Activated naive CD8-positive, alpha-beta T cell treated with anti-CD3 and anti-CD28 coated beads, Interleukin-2, amount 50 U/mL, for 24 hours (primary cell): Measurements from ENCODE around the gene CAPN13.

Source experiments
- ATAC-seq: fragments of 150-1000 bp; cut with Tn5 transposase; one replicate; pipeline ENCODE4 v1.10.0; 2021
- DNase-seq: peaks from one replicate; pipeline ENCODE4 v3.0.0; 2021
- H3K27ac Mint-ChIP-seq: one replicate; pipeline ENCODE4 v1.8.0; 2021; ENCODE audit warnings: mild to moderate bottlenecking, mixed read lengths
- H3K27me3 Mint-ChIP-seq: one replicate; pipeline ENCODE4 v1.8.0; 2021; ENCODE audit warnings: mixed read lengths
- H3K36me3 Mint-ChIP-seq: one replicate; pipeline ENCODE4 v1.8.0; 2021; ENCODE audit warnings: low read depth, mixed read lengths
- H3K4me1 Mint-ChIP-seq: one replicate; pipeline ENCODE4 v1.8.0; 2021; ENCODE audit warnings: mixed read lengths
- H3K4me3 Mint-ChIP-seq: one replicate; pipeline ENCODE4 v1.8.0; 2021; ENCODE audit warnings: mild to moderate bottlenecking, moderate library complexity, mixed read lengths
- H3K9me3 Mint-ChIP-seq: one replicate; pipeline ENCODE4 v1.8.0; 2021; ENCODE audit warnings: mixed read lengths

Gene CAPN13

GRCh38 chr2:30807249-30807648 is at the start of gene CAPN13:
Gene CAPN13, minus strand, starts transcription at chr2:30807446. Its CDS starts 20,121 bp downstream, at chr2:30787325.
- Mint-ChIP-seq H3K4me1 (no peaks in the 10 kb centered on the region), H3K4me3 (no peak within 1 kb of the TSS), H3K36me3 (no peaks in the 10 kb centered on the region), H3K27ac (no peak within 1 kb of the TSS), H3K9me3 (no peaks in the 10 kb centered on the region), H3K27me3 (peaks cover 11% of the 10 kb centered on the region)
- DNase-seq (no peak), ATAC-seq (no peak)

DNA sequence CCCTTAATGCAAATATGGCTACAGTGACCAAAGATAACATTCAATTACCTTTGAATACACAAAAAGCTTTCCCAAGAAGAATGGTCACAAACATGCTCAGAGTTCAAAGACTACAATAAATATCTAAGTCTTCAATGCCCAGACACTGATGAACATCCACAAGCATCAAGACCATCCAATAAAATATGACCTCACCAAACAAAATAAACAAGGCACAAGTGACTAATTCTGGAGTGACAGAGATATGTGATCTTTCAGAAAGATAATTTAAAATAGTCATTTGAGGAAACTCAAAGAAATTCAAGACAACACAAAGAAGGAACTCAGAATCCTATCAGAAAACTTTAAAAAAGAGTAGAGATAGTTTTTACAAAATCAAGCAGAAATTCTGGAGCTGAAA is 40.6 kb upstream of the CAPN13 start:
- ATAC-seq = no peak
- Mint-ChIP-seq H3K4me1 (no peaks in the 10 kb centered on the region), H3K27me3 (peaks cover 35% of the 10 kb centered on the region)

DNA sequence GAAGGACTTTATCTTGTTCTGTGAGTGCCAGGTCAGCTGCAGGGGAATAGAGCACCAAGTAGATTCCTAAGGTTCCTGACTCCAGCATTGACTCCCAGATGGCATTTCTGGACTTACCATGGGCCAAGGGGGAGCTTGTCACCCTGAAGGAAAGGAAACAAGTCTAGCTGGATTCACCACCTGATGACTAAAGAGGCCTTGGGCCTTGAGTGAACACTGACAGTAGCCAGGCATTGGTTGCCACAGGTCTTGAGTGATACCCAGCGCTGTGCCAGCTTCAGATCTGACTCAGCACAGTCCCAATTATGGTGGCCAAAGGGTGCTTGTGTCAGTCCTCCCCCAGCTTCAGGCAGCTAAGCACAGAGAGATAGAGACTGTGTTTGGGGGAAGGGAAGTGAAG is 40.1 kb upstream of the CAPN13 start:
- Mint-ChIP-seq H3K27me3 (peaks cover 35% of the 10 kb centered on the region), H3K4me3 (no peak overlapping the region), H3K4me1 (no peaks in the 10 kb centered on the region), H3K36me3 (no peaks in the 10 kb centered on the region), H3K9me3 (peaks cover 13% of the 10 kb centered on the region), H3K27ac (no peak overlapping the region)
- DNase-seq (no peak), ATAC-seq (no peak)

More for the DNA sequence above, 40.6 kb upstream of the CAPN13 start:
- H3K27ac Mint-ChIP-seq = no peak overlapping the region
- no peaks in the 10 kb centered on the region for H3K36me3 Mint-ChIP-seq
- H3K4me3 Mint-ChIP-seq = no peak overlapping the region
- peaks cover 13% of the 10 kb centered on the region for H3K9me3 Mint-ChIP-seq
- no peak for DNase-seq

GRCh38 chr2:30828586-30828985 is 21.3 kb upstream of the CAPN13 start:
- Mint-ChIP-seq H3K4me3 (no peak overlapping the region), H3K27me3 (peaks cover 4% of the 10 kb centered on the region), H3K36me3 (peaks cover 3% of the 10 kb centered on the region), H3K4me1 (no peaks in the 10 kb centered on the region), H3K27ac (no peak overlapping the region), H3K9me3 (peaks cover 5% of the 10 kb centered on the region)
- DNase-seq (no peak), ATAC-seq (no peak)

DNA sequence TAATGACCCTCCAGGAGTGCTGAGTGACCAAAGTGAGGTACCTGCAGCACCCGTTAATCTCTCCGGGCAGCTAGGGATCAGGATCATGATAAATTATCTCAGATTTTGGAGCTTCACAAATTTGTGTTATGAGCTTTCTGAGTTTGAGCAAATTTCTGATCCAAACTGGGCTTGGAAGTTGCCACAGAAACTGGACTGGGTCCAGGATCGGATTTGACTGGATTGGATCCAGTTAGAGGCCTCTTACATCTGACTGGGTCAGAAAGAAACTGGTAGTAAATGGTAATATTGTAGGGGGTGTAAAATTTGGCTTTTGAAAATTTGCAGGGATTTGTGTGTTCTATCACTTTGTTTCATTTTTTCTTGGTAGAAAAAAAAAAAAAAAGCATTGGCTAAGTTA is 19.7 kb upstream of the CAPN13 start:
- no peaks in the 10 kb centered on the region for H3K4me1 Mint-ChIP-seq
- ATAC-seq = no peak

GRCh38 chr2:30826481-30826880 is 19.2 kb upstream of the CAPN13 start:
- Mint-ChIP-seq H3K9me3 (peaks cover 5% of the 10 kb centered on the region), H3K27ac (no peak overlapping the region), H3K4me1 (no peaks in the 10 kb centered on the region), H3K27me3 (peaks cover 4% of the 10 kb centered on the region), H3K36me3 (peaks cover 3% of the 10 kb centered on the region), H3K4me3 (no peak overlapping the region)
- DNase-seq (no peak), ATAC-seq (no peak)

More for the DNA sequence above, 19.7 kb upstream of the CAPN13 start:
- no peak overlapping the region for H3K27ac Mint-ChIP-seq
- peaks cover 3% of the 10 kb centered on the region for H3K36me3 Mint-ChIP-seq
- H3K9me3 Mint-ChIP-seq = peaks cover 5% of the 10 kb centered on the region
- H3K27me3 Mint-ChIP-seq = peaks cover 4% of the 10 kb centered on the region
- DNase-seq = no peak
- H3K4me3 Mint-ChIP-seq = no peak overlapping the region

DNA sequence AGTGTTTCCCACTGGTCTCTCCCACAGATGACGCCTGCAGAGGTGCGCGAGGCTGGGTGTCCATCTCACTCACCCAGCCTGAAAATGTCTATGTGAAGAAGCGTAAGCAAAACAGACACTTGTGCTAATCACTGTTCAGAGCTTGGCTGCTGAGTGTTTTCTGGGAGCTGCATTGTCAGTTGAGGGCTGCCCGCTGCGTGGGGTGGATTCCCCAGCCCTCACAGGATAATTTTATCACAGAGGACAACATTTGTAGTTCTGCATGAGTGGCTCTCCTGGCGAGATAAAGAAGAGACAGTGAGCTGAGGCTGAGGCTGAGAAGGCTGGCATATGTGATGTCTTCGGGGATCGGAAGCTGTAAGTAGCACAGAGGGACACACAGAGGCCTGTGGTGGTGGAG is 16.2 kb upstream of the CAPN13 start:
- DNase-seq = no peak
- Mint-ChIP-seq H3K4me1 (no peaks in the 10 kb centered on the region), H3K27ac (no peak overlapping the region), H3K4me3 (no peak overlapping the region), H3K36me3 (no peaks in the 10 kb centered on the region), H3K9me3 (no peaks in the 10 kb centered on the region), H3K27me3 (peaks cover 4% of the 10 kb centered on the region)
- no peak for ATAC-seq

DNA sequence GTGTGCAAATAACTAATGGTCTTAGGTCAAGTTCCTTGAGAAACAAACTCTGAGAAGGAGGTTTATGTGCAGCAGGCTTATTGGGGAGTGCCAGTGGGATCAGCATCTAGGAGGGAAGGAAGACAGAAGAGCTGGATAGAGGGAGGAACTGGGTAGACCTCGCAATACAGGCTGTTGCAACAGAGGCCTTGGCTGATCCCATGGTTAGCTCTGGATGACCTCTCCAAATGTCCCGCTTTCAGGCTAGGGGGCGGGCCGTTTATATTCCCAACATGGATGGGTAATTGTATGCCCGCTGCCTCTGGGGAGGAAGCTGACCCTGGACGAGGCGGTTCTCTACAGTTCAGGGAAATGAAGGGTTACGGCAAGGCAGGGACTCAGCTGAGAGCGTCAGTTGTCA is 14.7 kb upstream of the CAPN13 start:
- no peaks in the 10 kb centered on the region for H3K36me3 Mint-ChIP-seq
- H3K27me3 Mint-ChIP-seq = peaks cover 4% of the 10 kb centered on the region
- H3K4me1 Mint-ChIP-seq = no peaks in the 10 kb centered on the region
- H3K9me3 Mint-ChIP-seq = no peaks in the 10 kb centered on the region
- DNase-seq (no peak), ATAC-seq (no peak)
- H3K4me3 Mint-ChIP-seq = no peak overlapping the region
- H3K27ac Mint-ChIP-seq = no peak overlapping the region

- H3K27me3 Mint-ChIP-seq = peaks cover 8% of the 10 kb centered on the region
- no peak overlapping the region for H3K4me3 Mint-ChIP-seq
- ATAC-seq (no peak), DNase-seq (no peak)
- H3K27ac Mint-ChIP-seq = no peak overlapping the region
- no peaks in the 10 kb centered on the region for H3K4me1 Mint-ChIP-seq
- no peaks in the 10 kb centered on the region for H3K9me3 Mint-ChIP-seq
- no peaks in the 10 kb centered on the region for H3K36me3 Mint-ChIP-seq
These were observed 13.3 kb upstream of the CAPN13 start for GRCh38 chr2:30820381-30821055.

- Mint-ChIP-seq H3K9me3 (no peaks in the 10 kb centered on the region), H3K36me3 (no peaks in the 10 kb centered on the region), H3K4me3 (no peak overlapping the region), H3K27ac (no peak overlapping the region), H3K4me1 (no peaks in the 10 kb centered on the region), H3K27me3 (peaks cover 18% of the 10 kb centered on the region)
- no peak for ATAC-seq
- DNase-seq = no peak
These were observed 2.7 kb upstream of the CAPN13 start for GRCh38 chr2:30809938-30810337.

DNA sequence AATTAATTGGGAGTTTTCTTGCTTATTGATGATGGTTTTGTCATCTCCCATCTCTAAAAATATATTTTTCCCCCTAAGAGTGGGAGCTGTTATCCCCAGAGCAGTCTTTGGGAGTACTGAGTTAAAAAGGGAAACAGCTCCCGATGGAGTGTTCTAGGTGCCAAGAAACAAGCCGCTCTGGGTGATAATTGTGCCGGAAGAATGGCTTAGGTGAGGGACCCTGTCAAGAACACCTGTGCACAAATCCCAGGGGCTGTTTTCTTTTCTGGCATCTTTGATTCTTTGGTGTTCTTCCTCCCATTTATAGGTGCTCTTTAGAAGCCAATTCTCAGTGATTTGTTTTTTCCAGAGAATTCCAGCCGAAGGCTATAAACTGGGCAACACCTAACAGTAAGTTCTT is 1.4 kb upstream of the CAPN13 start:
- ATAC-seq (no peak), DNase-seq (no peak)
- H3K36me3 Mint-ChIP-seq = no peaks in the 10 kb centered on the region
- H3K9me3 Mint-ChIP-seq = no peaks in the 10 kb centered on the region
- peaks cover 18% of the 10 kb centered on the region for H3K27me3 Mint-ChIP-seq
- no peaks in the 10 kb centered on the region for H3K4me1 Mint-ChIP-seq
- H3K4me3 Mint-ChIP-seq = no peak overlapping the region
- H3K27ac Mint-ChIP-seq = no peak overlapping the region

DNA sequence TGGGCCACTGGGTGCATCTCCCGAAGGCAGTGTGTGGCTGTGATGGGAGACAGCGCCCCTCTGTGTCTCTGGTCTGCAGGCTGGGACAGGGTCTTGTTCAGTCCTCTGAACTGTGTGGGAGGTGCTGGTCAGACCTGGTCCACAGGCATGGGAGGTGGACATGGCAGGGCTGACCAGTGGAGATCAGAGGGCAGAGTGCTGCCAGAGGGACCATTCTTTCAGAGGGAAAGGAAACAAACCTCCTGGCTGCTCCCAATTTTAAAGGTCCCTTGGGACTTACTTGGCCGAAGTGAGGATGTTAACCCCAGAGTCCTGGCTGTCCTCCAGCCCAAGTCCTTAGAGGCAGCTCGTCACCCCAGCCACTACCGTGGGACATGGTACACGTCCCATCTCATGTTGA is 4.0 kb downstream of the CAPN13 start:
- Mint-ChIP-seq H3K27me3 (peaks cover 6% of the 10 kb centered on the region), H3K36me3 (no peaks in the 10 kb centered on the region), H3K4me1 (peaks cover 9% of the 10 kb centered on the region), H3K9me3 (no peaks in the 10 kb centered on the region), H3K27ac (no peak overlapping the region), H3K4me3 (no peak overlapping the region)
- ATAC-seq (no peak), DNase-seq (no peak)

DNA sequence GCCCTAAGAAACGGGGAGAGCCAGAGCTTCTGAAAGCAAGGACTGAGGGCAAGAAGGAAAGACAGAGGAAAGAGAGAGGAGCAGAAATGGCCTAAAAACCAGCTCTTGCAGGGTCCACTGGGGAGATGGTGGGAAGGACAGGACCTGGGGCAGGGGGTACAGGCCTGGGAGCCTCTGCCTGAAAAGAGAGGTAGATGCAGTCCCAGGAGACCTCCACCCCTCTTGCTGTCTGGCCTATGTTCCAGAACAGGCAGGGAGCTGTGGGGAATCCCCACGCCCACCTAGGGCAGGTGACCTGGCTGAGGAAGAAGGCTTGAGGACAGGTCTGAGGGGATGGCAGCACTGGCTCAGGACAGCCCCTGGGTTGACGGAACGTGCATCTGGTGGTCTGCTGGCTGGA is 4.6 kb downstream of the CAPN13 start:
- ATAC-seq (no peak), DNase-seq (no peak)
- Mint-ChIP-seq H3K27me3 (peaks cover 6% of the 10 kb centered on the region), H3K4me3 (no peak overlapping the region), H3K36me3 (no peaks in the 10 kb centered on the region), H3K4me1 (peaks cover 13% of the 10 kb centered on the region), H3K27ac (no peak overlapping the region), H3K9me3 (no peaks in the 10 kb centered on the region)

GRCh38 chr2:30801821-30802455 is 5.3 kb downstream of the CAPN13 start:
- no peaks in the 10 kb centered on the region for H3K9me3 Mint-ChIP-seq
- H3K4me1 Mint-ChIP-seq = peaks cover 13% of the 10 kb centered on the region
- no peaks in the 10 kb centered on the region for H3K36me3 Mint-ChIP-seq
- no peak overlapping the region for H3K4me3 Mint-ChIP-seq
- no peak overlapping the region for H3K27ac Mint-ChIP-seq
- peaks cover 6% of the 10 kb centered on the region for H3K27me3 Mint-ChIP-seq
- ATAC-seq (no peak), DNase-seq (no peak)

DNA sequence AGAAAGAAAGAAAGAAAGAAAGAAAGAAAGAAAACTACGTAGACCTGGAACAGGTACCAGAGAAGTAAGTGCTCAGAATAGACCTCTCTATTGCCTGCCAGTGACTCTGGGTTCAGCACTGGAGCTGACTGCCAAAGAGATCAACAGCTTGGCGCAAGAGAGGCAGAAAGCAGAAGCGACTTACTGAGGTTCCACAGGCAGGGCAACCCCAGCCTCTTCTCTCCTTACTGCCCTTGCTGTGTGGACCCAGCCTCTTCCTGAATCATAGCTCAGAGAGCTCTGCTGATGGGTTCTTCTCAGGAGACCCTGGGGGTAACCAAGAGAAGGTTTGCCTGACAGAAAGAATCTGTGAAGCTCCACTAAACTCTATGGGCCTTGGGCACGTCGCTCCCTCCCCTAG is 7.1 kb downstream of the CAPN13 start:
- H3K9me3 Mint-ChIP-seq = no peaks in the 10 kb centered on the region
- no peaks in the 10 kb centered on the region for H3K36me3 Mint-ChIP-seq
- H3K4me1 Mint-ChIP-seq = peaks cover 13% of the 10 kb centered on the region
- H3K27me3 Mint-ChIP-seq = peaks cover under 1% of the 10 kb centered on the region
- H3K27ac Mint-ChIP-seq = no peak overlapping the region
- no peak overlapping the region for H3K4me3 Mint-ChIP-seq
- ATAC-seq (no peak), DNase-seq (no peak)
